Coronary artery (tissue), 2 donors: Measurements from ENCODE around the gene TBC1D24.

Source experiments
- DNase-seq: peaks from one replicate; pipeline ENCODE4 v3.0.0-alpha.2; 2017; ENCODE audit warnings: low spot score
- H3K27ac ChIP-seq, 2 donors: fragments of 200-600 bp; sonication (generic); one replicate each; pipeline ENCODE4 v1.5.1; 2016 to 2019
- H3K4me3 ChIP-seq: fragments of 200-600 bp; sonication (generic); 2 replicates; pipeline ENCODE4 v1.5.1; 2016; ENCODE audit warnings: mild to moderate bottlenecking, moderate library complexity
- CTCF ChIP-seq: fragments of 200-600 bp; sonication (generic); IDR thresholded peaks from one replicate; pipeline ENCODE4 v1.5.1; 2019; ENCODE audit warnings: antibody characterized with exemption

The TBC1D24 gene

GRCh38 chr16:2508722-2509400, 33.9 kb downstream of the TBC1D24 start:
- DNase-seq: no peak
- Histone ChIP-seq H3K4me3 (no peak overlapping the region), H3K27ac (peak overlapping the region in 1 of 2 donors; percentile 79)
- no peak for TF ChIP-seq CTCF

DNA sequence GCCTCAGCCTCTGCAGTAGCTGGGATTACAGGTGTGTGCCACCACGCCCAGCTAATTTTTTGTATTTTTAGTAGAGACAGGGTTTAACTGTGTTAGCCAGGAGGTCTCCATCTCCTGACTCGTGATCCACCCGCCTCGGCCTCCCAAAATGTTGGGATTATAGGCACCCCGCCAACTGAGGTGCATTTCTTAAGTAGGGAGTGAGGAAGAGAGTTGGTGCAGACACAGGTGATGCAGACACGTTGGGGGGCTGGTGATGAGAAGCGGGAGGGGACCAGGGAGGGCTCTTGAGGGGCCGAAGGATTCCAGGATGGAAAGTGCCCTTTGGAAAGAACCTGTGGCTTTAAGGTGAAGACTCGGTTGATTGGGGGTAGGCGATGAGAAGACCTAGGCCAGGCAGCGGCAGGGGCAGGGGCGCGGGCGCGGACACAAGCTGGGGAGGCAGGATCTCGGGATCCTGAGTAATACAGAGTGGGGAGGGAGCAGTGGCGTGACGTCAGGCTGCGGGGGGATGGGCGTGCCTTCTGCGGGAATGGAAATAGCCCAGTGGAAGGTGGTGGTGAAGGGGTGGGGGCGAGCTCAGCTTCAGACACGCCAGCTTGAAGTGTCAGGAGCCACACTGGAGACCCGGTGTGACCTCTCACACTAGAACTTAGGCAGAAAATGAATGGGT, 36.3 kb downstream of the TBC1D24 start:
- no peak for TF ChIP-seq CTCF
- DNase-seq: no peak
- Histone ChIP-seq H3K4me3 (peak overlapping the region; percentile 42), H3K27ac (peak overlapping the region in 1 of 2 donors; percentile 22)

- peak overlapping the region in 1 of 2 donors; percentile 22 for H3K27ac ChIP-seq
- no peak for DNase-seq
- H3K4me3 ChIP-seq: no peak overlapping the region
- TF ChIP-seq CTCF: no peak
Measured at GRCh38 chr16:2511996-2512734, 37.2 kb downstream of the TBC1D24 start.

GRCh38 chr16:2512735-2513404, 37.9 kb downstream of the TBC1D24 start:
- DNase-seq: no peak
- no peak for TF ChIP-seq CTCF
- Histone ChIP-seq H3K4me3 (peak overlapping the region; percentile 94), H3K27ac (peak overlapping the region; percentile 81 to 97)

GRCh38 chr16:2513405-2514332, 38.7 kb downstream of the TBC1D24 start, which contains the start of gene ATP6V0C:
TSS of gene ATP6V0C (plus strand) at chr16:2513952. CDS start at chr16:2514104, 152 bp downstream.
- no peak for TF ChIP-seq CTCF
- Histone ChIP-seq H3K4me3 (peak within 1 kb of the TSS; percentile 94), H3K27ac (peak within 1 kb of the TSS; percentile 81 to 97)
- peak; percentile 93 for DNase-seq
